H9 (cell line): ENCODE measurements around the gene SLC15A3. TPM values are rescaled to one million over a fixed set of nuclear protein-coding genes. Genes with fewer than 3 reads are reported as not detected.

Source experiments
- DNase-seq: peaks from one replicate; pipeline ENCODE4 v3.0.0-alpha.2; 2017
- H2AFZ ChIP-seq: one replicate; pipeline ENCODE4 v1.6.1; 2013; ENCODE audit warnings: mild to moderate bottlenecking, low read length, control low read depth, moderate library complexity
- H2AK5ac ChIP-seq: 2 replicates; pipeline ENCODE4 v1.6.1; 2013; ENCODE audit warnings: low read length, control low read depth, mixed read lengths; ENCODE audit not compliant: insufficient read length
- H2BK120ac ChIP-seq: one replicate; pipeline ENCODE4 v1.6.1; 2013; ENCODE audit warnings: low read depth, mild to moderate bottlenecking, low read length, control low read depth, inconsistent platforms; ENCODE audit not compliant: poor library complexity, severe bottlenecking
- H2BK12ac ChIP-seq: 2 replicates; pipeline ENCODE4 v1.6.1; 2013; ENCODE audit warnings: low read length, control low read depth, mixed read lengths, low read depth; ENCODE audit not compliant: insufficient read length
- H2BK15ac ChIP-seq: 2 replicates; pipeline ENCODE4 v1.6.1; 2013; ENCODE audit warnings: low read depth, low read length, control low read depth
- H2BK20ac ChIP-seq: one replicate; pipeline ENCODE4 v1.6.1; 2013; ENCODE audit warnings: low read depth, mild to moderate bottlenecking, low read length, control low read depth, inconsistent platforms; ENCODE audit not compliant: poor library complexity, severe bottlenecking
- H2BK5ac ChIP-seq: 2 replicates; pipeline ENCODE4 v1.6.1; 2013; ENCODE audit warnings: low read length, control low read depth, mixed read lengths; ENCODE audit not compliant: insufficient read length
- H3K14ac ChIP-seq: 2 replicates; pipeline ENCODE4 v1.6.1; 2013; ENCODE audit warnings: low read length, control low read depth; ENCODE audit not compliant: insufficient read depth
- H3K18ac ChIP-seq: 2 replicates; pipeline ENCODE4 v1.6.1; 2013; ENCODE audit warnings: low read depth, mild to moderate bottlenecking, mixed read lengths, low read length, control low read depth; ENCODE audit not compliant: insufficient read length
- H3K23ac ChIP-seq: 2 replicates; pipeline ENCODE4 v1.6.1; 2013; ENCODE audit warnings: low read length, control low read depth, mixed read lengths, low read depth; ENCODE audit not compliant: insufficient read length
- H3K23me2 ChIP-seq: 2 replicates; pipeline ENCODE4 v1.6.1; 2013; ENCODE audit warnings: low read depth, mild to moderate bottlenecking, mixed read lengths, low read length, control low read depth; ENCODE audit not compliant: insufficient read length, poor library complexity, severe bottlenecking
- H3K27ac ChIP-seq: 2 replicates; pipeline ENCODE4 v1.5.1; 2013; ENCODE audit warnings: low read length, control low read depth, mixed read lengths, low read depth; ENCODE audit not compliant: insufficient read length
- H3K27me3 ChIP-seq: 2 replicates; pipeline ENCODE4 v1.6.1; 2013; ENCODE audit warnings: low read length, control low read depth, inconsistent platforms; ENCODE audit not compliant: insufficient read depth
- H3K4ac ChIP-seq: 2 replicates; pipeline ENCODE4 v1.6.1; 2013; ENCODE audit warnings: low read depth, mild to moderate bottlenecking, control low read depth, inconsistent platforms, low read length, moderate library complexity
- H3K4me1 ChIP-seq: 2 replicates; pipeline ENCODE4 v1.6.1; 2013; ENCODE audit warnings: low read length, control low read depth, inconsistent platforms; ENCODE audit not compliant: insufficient read depth
- H3K4me2 ChIP-seq: 2 replicates; pipeline ENCODE4 v1.6.1; 2013; ENCODE audit warnings: low read length, control low read depth, mixed read lengths; ENCODE audit not compliant: insufficient read length, insufficient read depth
- H3K56ac ChIP-seq: 2 replicates; pipeline ENCODE4 v1.6.1; 2013; ENCODE audit warnings: low read depth, mild to moderate bottlenecking, mixed read lengths, low read length, control low read depth; ENCODE audit not compliant: insufficient read length
- H3K79me1 ChIP-seq: 2 replicates; pipeline ENCODE4 v1.6.1; 2013; ENCODE audit warnings: low read depth, mild to moderate bottlenecking, moderate library complexity, low read length, control low read depth, inconsistent platforms; ENCODE audit not compliant: insufficient read depth, poor library complexity, severe bottlenecking
- H3K79me2 ChIP-seq: 2 replicates; pipeline ENCODE4 v1.6.1; 2013; ENCODE audit warnings: low read length, control low read depth, inconsistent platforms; ENCODE audit not compliant: insufficient read depth
- H3K9ac ChIP-seq: 2 replicates; pipeline ENCODE4 v1.6.1; 2013; ENCODE audit warnings: low read length, control low read depth, mixed read lengths; ENCODE audit not compliant: insufficient read length; ENCODE audit errors: extremely low read depth
- H3K9me3 ChIP-seq: one replicate; pipeline ENCODE4 v1.6.1; 2013; ENCODE audit warnings: low read depth, low read length, inconsistent platforms; ENCODE audit not compliant: control insufficient read depth
- H3T11ph ChIP-seq: one replicate; pipeline ENCODE4 v1.6.1; 2013; ENCODE audit warnings: mild to moderate bottlenecking, low read length, control low read depth, inconsistent platforms
- H4K20me1 ChIP-seq: one replicate; pipeline ENCODE4 v1.6.1; 2013; ENCODE audit not compliant: control insufficient read depth, insufficient read length, insufficient read depth
- H4K5ac ChIP-seq: 2 replicates; pipeline ENCODE4 v1.6.1; 2013; ENCODE audit warnings: low read depth, mild to moderate bottlenecking, mixed read lengths, low read length, control low read depth; ENCODE audit not compliant: insufficient read length
- H4K8ac ChIP-seq: replicated peaks from 2 replicates; pipeline ENCODE4 v1.6.1; 2013; ENCODE audit warnings: low read length, control low read depth, mixed read lengths, low read depth; ENCODE audit not compliant: insufficient read length
- H4K91ac ChIP-seq: 2 replicates; pipeline ENCODE4 v1.6.1; 2013; ENCODE audit warnings: low read depth, mild to moderate bottlenecking, moderate library complexity, mixed read lengths, low read length, control low read depth; ENCODE audit not compliant: insufficient read length
- H3K27ac Mint-ChIP-seq, 3 experiments: 2 replicates in 2 of 3; 3 replicates in 1 of 3; pipeline ENCODE4 v1.8.0; 2020 to 2021; ENCODE audit warnings: mixed read lengths in 3 of 3, mild to moderate bottlenecking in 1 of 3, moderate library complexity in 1 of 3
- H3K27me3 Mint-ChIP-seq: 2 replicates; pipeline ENCODE4 v1.8.0; 2021; ENCODE audit warnings: low read depth, mild to moderate bottlenecking, moderate library complexity, mixed read lengths
- H3K36me3 Mint-ChIP-seq, 3 experiments: 2 replicates in 2 of 3; 3 replicates in 1 of 3; pipeline ENCODE4 v1.8.0; 2020 to 2021; ENCODE audit warnings: low read depth in 3 of 3, mixed read lengths in 3 of 3; ENCODE audit not compliant: insufficient read depth in 1 of 3
- H3K4me1 Mint-ChIP-seq, 2 experiments: 2 replicates each; pipeline ENCODE4 v1.8.0; 2020; ENCODE audit warnings: mixed read lengths in 2 of 2
- H3K4me3 Mint-ChIP-seq, 2 experiments: 2 replicates in 1 of 2; 3 replicates in 1 of 2; pipeline ENCODE4 v1.8.0; 2020 to 2021; ENCODE audit warnings: mild to moderate bottlenecking in 2 of 2, mixed read lengths in 2 of 2, moderate library complexity in 1 of 2
- H3K9me3 Mint-ChIP-seq, 2 experiments: 2 replicates in 1 of 2; 3 replicates in 1 of 2; pipeline ENCODE4 v1.8.0; 2020; ENCODE audit warnings: mild to moderate bottlenecking in 2 of 2, mixed read lengths in 2 of 2, moderate library complexity in 1 of 2
- WGBS: extraction: QIAGEN DNeasy Blood & Tissue Kit; methylation state at CpG from one replicate; pipeline ENCODE4 v1.1.7; 2013; ENCODE audit warnings: missing lambda C conversion rate, low lambda C conversion rate, mixed read lengths; ENCODE audit not compliant: insufficient read length; ENCODE audit errors: extremely low coverage; 5-methylcytosine and 5-hydroxymethylcytosine counted together
- total RNA-seq: library from RNA; stranded (reverse); gene quantifications from 2 replicates; pipeline ENCODE4 v1.2.1, GENCODE V29; 2021
- TF ChIP-seq, protein P1 (sequence below): fragments of 200-600 bp; sonication (generic); conservative IDR thresholded peaks from 3 replicates; pipeline ENCODE4 v1.8.0; 2021; ENCODE audit warnings: antibody characterized with exemption, mild to moderate bottlenecking

The SLC15A3 gene
- total RNA-seq, 1 experiment from 2014 or later, result 7.0 TPM

DNA sequence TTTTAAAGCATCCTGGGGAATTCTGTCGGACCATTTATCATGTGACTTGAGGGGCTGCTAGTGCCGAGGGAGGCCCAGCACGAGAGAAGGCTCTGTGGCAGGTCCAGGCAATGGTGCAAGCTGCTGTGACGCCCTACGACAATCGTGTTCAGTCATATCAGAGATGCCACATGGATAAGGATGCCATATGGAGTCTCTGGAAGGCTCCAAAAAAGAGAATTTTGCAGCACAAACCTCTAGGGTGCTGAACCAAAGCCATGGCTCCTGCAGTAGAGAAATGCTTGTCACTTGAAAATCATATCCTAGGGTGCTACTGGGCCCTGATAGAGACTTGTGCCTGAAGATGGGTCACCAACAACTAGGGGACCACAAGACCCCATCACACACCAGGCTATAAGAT, 12.8 kb upstream of the SLC15A3 start:
- H4K8ac ChIP-seq, result no peak overlapping the region
- no peak overlapping the region for H3K56ac ChIP-seq
- no peak overlapping the region for H2BK12ac ChIP-seq
- Mint-ChIP-seq H3K27me3 (peaks cover 44% of the 10 kb centered on the region), H3K4me1 (no peaks in the 10 kb centered on the region), H3K9me3 (peaks cover 12 to 20% of the 10 kb centered on the region in 2 experiments), H3K4me3 (no peak overlapping the region), H3K27ac (no peak overlapping the region; a peak in 1 of 7 replicates), H3K36me3 (peaks cover 0 to 7% (median 6%) of the 10 kb centered on the region in 3 experiments; a peak in 5 of 7 replicates)
- H3K23ac ChIP-seq, result no peak overlapping the region
- H3K9ac ChIP-seq, result no peak overlapping the region
- TF ChIP-seq, protein P1, sequence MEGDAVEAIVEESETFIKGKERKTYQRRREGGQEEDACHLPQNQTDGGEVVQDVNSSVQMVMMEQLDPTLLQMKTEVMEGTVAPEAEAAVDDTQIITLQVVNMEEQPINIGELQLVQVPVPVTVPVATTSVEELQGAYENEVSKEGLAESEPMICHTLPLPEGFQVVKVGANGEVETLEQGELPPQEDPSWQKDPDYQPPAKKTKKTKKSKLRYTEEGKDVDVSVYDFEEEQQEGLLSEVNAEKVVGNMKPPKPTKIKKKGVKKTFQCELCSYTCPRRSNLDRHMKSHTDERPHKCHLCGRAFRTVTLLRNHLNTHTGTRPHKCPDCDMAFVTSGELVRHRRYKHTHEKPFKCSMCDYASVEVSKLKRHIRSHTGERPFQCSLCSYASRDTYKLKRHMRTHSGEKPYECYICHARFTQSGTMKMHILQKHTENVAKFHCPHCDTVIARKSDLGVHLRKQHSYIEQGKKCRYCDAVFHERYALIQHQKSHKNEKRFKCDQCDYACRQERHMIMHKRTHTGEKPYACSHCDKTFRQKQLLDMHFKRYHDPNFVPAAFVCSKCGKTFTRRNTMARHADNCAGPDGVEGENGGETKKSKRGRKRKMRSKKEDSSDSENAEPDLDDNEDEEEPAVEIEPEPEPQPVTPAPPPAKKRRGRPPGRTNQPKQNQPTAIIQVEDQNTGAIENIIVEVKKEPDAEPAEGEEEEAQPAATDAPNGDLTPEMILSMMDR, result no peak
- H3K14ac ChIP-seq, result no peak overlapping the region
- H3T11ph ChIP-seq, result no peak overlapping the region
- no peaks in the 10 kb centered on the region for H3K4me1 ChIP-seq
- no peaks in the 10 kb centered on the region for H3K9me3 ChIP-seq
- no CpG with 5 or more reads among the region's 6 CpGs for WGBS
- H2BK20ac ChIP-seq, result no peak overlapping the region
- H4K20me1 ChIP-seq, result no peaks in the 10 kb centered on the region
- H4K5ac ChIP-seq, result no peak overlapping the region
- no peaks in the 10 kb centered on the region for H3K79me1 ChIP-seq
- no peak overlapping the region for H3K18ac ChIP-seq
- H4K91ac ChIP-seq, result no peak overlapping the region
- no peak overlapping the region for H2AFZ ChIP-seq
- no peaks in the 10 kb centered on the region; the same call in 1 of the 2 replicates for H3K27me3 ChIP-seq
- H2BK5ac ChIP-seq, result no peak overlapping the region
- no peak overlapping the region for H3K27ac ChIP-seq
- no peak overlapping the region for H2AK5ac ChIP-seq
- H3K79me2 ChIP-seq, result no peaks in the 10 kb centered on the region
- H2BK15ac ChIP-seq, result no peak overlapping the region
- no peaks in the 10 kb centered on the region for H3K23me2 ChIP-seq
- no peak overlapping the region for H3K4me2 ChIP-seq
- no peak overlapping the region for H3K4ac ChIP-seq
- H2BK120ac ChIP-seq, result no peak overlapping the region
- DNase-seq, result no peak
